GM18498 (cell line): ENCODE data around the gene SPCS1.

ENCODE experiments used
- ATAC-seq: cut with Tn5 transposase; IDR thresholded peaks from one replicate; pipeline ENCODE4 v1.9.1; 2021; ENCODE audit warnings: mild to moderate bottlenecking, moderate library complexity; ENCODE audit not compliant: unreplicated experiment

SPCS1 gene

DNA sequence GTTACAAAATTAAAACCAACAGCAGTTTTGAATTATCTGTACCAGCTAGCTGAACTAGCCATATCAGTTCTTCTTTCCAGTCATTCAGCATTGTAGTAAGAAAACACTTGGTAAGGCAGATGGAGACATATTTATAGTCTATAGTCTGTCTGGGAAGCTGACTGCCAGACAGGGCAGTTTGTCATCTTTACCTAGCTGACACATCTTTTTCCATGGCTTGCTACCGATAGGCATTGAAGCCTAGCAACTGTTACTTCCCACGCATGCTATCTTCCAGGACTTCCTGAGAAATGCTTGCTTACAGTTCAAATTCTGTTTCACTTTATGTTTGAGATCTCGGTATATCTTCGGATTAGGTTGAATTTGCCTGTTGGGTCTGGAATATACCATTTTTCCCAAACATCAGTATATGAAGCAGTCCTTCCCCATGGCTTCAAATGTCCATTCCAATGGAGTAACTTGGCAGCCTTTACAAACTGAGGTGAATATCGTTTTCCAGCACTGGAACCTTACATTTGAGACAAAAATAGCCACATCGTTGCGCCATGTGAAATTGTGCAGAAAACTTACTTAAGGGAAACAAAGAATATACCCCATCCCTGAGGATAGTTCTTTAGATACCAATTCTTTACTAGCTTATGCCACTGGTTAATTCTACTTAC lies 11.2 kb upstream of the SPCS1 start:
- ATAC-seq, result no peak

DNA sequence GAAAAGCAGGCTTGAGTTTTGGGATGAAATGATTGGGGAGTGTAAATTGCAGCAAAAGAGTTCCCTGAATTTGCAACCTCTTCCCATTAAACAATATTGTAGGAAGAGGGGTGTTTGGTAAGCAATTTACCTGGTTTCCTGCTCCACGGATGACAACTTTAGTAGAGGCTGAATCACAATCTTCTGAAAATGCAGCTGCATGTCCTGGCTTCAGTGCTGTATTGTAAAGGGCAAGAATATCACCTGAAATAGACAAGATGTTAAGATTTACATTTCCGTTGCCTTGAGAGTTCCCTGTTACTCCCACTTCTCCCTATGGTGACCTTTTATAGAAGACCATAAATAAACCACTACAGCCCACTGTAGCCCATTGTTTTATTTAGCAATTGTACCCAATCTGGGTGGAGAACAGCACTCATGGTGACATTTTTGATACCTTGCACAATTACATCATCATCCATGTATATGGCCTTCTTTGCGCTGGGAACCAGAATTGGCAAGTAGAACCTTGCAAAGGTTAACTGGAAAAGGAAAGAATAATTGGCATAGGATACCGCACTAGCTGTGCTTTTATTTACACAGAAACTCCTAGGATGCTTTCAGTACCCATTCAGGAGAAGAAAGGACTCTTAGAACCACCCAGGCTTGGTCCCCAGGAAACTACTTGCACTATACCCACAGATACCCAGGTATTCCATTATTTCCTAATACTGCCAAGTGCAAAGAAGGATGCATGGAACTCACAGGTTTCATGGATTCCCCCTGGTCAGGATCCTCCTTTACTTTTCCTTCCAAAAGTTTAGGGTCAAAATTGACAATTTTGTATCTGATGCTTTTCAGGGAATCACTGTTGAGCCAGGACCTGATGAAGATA lies 9.9 kb upstream of the SPCS1 start:
- no peak for ATAC-seq

DNA sequence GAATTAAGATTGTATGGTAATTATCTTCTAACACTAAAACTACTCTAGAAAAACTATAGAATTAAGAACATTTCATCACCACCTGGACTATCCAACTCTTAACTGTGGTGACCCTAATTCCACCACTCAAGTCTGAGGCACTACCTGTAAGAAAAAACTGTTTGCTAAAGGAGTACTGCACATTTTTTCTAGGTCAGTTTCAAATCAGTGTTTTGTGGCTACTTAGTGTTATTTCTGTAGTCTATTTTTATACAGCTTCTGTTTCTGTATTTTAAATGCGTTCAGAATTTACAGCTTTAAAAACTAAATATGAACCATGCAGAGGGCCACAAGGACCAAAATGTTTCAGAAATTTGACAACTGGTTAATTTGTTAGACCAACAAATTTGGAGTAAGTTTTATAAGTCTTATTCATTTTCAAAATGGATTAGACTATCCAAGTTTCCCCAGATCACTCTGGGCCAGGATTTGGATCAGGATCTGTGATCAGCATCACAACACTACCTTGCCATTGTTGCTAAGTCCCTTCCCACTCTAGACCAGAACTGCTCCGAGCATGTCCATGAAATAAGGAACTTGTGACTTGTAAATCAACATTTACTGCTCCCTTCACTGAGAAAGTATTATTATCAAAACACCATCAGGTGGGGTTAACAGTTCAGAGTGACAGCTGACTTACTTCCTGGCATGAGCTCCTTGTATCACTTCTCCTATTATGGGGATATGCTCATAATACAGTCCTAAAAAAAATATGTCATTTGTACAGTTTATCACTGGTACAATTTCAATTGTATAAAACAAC lies 8.9 kb upstream of the SPCS1 start:
- no peak for ATAC-seq

DNA sequence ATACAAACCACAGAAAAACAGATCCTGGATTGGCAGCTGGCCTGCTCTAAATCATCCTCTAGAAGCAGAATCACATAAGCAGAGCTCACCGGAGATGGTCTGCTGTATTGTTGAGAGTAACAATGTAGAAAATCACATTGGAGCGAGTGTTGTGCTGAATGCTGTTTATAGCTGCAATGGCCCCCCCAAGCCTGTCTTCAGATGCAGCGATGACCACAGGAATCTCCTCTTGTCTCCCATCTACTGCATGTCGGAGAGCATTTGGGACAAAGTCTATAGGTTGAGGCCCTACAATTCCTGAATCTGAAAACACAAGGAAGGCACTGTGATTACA lies 8.3 kb upstream of the SPCS1 start:
- no peak for ATAC-seq

DNA sequence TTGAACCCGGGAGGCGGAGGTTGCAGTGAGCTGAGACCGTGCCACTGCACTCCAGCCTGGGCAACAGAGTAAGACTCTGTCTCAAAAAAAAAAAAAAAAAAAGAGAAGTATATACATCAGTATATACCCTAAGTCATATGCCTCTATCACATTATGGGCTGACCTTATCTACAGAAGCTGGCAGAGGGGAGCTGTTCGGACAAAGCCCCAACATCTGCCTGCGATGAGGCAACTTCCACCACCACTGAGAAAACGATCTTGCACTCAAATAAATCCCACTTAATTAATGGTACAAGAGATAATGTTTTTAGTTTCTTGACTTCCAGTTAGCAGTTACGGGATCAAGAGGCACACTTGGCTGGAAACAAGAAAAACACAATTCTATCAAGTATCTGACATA lies 2.6 kb upstream of the SPCS1 start:
- ATAC-seq, result no peak

DNA sequence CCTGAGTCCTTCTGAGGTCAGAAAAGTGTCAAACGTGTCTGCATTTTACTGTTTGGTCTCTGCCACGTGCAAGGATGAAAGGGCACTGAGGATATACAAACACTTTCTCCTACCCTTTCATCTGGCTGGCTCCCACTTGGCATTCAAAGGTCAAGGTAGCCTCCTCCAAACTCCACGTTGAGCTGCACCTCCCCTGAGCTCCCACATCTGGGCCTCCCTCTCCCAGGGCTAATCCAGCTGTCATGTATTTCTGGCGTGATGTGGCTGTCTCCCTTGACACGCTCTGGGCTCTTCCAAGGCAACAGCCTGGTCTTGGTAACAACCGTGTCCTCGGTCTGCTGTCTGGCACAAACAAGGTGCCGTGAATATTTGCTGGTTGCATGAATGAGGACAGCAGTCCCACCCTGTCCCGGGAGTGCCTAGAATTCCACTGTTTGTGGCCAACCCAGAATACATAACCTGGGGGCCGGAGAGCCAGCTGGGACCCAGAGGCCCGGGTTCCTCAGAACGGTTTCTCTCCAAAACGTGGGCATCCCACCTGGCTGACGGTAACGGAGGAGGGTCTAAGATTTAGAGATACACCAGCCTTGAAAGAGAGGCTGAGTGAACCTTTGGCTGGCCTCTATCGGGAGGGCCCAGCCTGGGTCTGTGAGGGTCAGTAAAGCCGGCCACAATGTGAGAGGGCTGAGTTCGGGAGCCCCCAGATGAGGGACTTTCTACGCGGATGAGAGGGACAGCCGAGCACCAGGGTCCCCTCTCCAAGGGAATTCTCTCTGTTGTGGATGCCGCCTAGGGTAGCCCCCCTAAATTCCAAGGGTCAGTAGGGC lies 1.1 kb upstream of the SPCS1 start:
- peak; percentile 1 for ATAC-seq

DNA sequence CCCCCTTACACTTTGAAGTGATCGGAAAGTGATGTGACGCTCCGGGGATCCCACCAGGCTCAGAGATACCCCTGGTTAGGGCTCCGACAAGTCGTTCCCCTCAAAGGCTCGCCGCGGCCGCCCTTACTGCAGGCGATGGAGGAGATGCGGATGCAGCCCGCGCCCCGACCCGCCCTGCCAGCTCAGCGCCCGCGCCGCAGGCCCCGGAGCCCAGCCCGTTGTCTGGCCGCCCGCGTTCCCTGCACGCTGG lies 543 bp upstream of the SPCS1 start:
- no peak for ATAC-seq

DNA sequence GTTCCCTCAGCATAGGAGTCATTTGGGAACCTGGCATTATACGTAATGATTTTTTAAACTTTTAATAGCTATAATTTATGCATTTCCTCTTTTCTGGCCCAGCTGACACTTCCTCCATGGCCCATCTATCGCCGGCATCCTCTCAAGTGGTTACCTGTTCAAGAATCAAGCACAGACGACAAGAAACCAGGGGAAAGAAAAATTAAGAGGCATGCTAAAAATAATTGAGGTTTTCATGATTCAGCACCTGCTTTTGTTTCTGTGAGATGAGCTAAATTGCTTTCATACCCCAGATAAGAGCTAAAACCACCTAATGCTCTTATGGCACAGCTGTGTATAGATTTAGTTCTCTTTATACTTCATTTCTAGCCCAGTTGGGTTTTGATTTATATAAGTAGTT lies 1.7 kb downstream of the SPCS1 start:
- ATAC-seq, result no peak

DNA sequence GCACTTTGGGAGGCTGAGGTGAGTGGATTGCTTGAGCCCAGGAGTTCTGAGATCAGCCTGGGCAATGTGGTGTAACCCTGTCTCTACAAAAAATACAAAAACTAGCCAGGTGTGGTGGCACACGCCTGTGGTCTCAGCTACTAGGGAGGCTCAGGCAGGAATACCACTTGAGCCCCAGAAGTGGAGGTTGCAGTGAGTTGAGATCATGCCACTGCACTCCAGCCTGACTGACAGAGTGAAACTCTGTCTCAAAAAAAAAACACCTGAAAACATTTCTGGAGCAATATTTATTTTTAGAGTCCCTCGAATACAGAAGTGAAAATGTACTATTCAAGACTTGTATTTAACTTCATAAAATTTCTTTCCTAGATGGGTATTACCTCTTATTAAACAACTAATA lies 4.6 kb downstream of the SPCS1 start:
- no peak for ATAC-seq

DNA sequence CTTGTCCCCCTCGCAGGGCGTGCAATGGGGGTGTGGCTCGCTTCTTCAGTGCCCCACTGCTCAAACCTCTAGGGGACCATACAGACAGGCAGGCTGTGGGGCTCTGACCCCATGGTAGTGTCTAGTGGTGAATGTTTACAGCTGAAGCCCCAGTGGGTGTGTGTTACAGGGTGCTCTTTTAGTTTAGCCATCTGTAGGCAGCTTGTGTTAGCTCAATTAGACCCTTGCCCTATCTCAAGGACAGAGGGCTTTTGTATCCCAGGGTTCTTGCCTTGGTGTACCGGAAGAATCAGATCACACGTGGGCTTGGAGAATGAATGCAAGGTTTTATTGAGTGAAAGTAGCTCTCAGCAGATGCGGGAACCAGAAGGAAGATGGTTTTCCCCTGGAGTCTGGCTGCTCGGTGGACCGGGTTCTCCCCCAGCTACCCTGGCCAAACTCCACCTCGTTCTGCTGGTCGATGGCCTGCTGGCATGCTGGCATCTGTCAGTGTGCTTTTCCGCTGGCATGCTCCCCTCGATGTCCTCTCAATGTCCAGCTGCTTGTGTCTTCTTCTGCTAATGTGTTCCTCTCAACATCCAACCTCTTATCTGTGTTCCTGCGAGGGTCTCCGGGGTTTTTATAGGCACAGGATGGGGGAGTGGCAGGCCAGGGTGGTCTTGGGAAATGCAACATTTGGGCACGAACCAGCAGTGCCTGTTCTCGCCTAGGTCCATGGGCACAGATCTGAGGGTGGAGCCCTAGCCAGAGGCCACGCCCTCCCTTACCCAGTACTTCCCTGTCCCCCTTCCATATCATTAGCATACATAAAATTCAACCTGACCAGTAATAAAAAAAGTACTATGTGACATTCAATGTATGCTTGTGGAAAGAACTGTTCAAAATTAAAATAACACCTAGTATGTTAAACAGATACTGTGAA lies 6.6 kb downstream of the SPCS1 start:
- ATAC-seq, result no peak

DNA sequence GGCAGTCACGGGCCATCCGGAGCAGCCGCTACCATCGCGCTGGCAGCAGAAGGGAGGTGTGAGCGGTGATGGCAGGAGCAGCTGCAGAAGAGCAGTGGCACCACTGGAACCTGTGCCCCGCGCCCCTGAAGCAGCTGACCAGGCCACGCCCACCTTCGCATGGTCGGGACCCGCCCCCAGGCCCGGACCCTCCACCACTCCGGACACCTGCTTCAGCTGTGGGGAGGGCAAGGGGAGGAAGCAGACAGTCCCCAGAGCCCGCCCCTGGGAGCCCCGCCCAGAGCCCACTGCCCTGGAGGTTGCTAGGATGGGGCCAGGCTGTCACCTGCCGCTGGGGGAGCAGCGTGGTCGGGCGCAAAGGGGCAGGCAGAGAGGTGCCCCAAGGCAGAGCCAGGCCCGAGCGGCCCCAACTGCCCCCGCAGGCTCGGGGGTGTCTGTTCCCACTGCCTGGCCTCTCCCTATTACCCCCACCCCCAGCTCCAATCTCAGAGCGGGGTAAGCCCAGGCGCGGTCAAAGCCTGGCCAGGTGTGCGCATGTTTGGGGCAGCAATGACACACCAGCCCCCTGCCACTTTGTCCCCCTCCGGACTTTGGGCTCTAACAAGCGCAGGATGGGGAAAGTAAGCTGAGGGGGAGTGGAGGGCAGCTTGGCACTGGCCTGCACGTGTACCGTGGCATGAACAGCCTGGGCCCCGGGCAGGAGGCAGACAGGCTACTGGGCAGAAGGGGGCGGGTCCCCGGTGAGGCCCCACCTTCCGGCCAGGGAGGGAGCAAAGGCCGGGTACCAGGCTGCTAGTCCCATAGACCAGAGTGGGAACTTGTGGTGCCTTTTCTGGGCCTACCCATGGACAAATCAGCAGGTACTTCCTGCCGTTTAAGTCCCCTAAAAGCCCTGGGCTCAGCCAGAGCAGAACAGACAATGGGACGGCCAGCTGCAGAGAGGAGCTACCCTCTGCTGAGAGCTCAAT lies 8.7 kb downstream of the SPCS1 start:
- no peak for ATAC-seq

DNA sequence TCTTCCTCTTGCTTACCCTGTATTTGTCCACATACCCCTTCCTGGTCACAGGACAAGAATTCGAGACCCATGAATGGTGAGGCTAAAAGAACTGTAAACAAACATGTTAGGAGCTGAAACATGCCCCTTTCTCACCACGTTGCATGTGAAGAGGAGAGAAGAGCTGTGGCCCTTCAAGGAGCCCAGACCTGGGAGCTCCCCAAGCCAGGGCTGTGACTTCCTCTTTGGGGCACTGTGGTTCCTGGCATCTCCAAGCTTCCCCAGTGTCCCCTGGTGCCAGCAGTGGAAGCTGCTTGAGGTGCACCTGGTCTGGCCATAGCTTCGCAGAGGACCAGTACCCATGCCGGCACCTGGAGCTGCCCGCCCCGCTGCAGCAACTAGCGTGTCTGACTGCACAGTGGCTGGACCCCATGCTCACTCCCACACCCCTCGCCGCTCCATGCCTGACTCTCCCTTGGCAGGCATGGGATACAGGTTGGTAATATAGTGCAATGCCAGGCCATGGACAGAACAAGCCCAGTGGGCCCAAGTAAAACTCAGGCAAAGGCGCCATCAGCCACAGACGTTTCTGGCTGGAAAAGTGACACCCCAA lies 9.9 kb downstream of the SPCS1 start:
- no peak for ATAC-seq

DNA sequence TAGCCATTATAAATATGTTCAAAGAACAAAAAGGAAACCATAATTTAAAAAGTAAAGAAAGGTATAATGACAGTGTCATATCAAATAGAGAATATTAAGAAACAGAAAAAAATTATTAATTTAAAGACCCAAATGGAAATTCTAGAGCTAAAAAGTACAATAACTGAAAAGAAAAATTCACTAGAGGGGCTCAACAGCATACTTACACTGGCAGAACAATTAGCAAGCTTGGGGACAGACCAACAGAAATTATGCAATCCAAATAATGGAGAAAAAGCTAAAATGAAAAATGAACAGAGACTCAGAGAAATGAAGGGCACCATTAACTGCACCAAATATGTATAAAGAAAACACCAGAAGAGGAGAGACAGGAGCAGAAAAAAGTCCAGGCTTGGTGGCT lies 13.7 kb downstream of the SPCS1 start:
- ATAC-seq, result no peak

DNA sequence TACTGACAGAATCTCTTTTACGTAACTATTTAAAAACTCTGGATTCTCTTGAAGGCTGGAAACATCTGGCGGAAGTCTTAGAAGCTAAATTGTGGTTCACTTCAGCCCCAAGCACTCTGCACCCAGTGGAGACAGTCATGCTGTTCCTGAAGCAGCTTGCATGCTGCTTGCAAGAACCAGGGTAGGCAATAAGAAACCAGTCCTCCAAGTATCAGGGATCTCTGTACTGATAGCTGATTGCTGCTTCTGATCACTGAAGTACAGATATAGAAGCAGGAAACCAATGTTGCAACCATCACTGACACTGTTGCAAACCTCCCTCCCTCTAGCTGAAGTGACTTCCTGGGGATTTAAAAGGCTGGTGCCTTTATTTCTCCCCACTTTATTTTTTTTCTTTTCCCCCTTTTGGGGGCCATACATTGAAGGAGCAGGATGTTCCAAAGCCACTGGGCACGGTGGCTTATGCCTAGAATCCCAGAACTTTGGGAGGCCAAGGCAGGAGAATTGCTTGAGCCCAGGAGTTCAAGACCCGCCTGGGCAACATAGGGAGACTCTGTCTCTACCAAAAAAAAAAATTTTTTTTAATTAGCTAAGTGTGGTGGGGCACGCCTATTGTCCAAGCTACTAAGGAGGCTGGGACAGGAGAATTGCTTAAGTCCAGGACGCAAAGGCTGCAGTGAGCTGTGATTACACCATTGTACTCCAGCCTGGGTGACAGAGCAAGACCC lies 15.3 kb downstream of the SPCS1 start:
- no peak for ATAC-seq

DNA sequence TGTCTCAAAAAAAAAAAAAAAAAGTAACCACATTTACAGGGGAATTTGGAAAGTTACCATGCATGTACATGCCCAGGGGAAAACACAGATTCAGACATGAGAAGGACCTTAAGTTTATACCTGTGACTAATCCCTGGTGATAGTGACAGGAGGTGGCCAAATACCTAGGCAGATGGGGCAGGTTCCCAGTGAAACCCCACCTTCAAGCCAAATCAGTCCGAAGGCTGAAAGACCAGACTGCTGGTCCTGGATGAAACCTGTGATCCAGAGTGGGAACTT lies 15.8 kb downstream of the SPCS1 start:
- ATAC-seq, result no peak

DNA sequence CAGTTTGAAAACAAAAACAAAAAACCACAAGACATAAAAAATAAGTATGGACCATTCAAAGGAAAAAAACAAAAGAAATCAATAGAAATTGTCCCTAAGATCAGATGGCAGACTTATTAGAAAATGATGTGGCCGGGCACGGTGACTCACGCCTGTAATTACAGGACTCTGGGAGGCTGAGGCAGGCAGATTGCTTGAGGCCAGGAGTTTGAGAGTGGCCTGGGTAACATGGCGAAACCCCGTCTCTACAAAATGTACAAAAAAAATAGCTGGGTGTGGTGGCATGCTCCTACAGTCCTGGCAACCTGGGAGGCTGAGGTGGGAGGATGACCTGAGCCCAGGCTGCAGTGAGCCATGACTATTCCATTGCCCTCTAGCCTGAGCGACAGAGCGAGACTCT lies 16.6 kb downstream of the SPCS1 start:
- no peak for ATAC-seq

DNA sequence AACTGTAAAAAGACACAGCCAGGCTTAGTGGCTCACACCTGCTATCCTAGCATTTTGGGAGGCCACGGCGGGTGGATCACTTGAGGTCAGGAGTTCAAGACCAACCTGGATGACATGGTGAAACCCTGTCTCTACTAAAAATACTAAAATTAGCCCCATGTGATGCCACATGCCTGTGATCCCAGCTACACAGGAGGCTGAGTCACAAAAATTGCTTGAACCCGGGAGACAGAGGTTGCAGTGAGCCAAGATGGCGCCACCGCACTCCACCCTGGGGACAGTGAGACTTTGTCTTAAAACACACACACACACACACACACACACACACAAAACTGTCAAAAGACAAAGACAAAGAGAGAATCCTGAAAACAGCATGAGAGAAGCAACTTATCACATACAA lies 18.0 kb downstream of the SPCS1 start:
- ATAC-seq, result no peak

DNA sequence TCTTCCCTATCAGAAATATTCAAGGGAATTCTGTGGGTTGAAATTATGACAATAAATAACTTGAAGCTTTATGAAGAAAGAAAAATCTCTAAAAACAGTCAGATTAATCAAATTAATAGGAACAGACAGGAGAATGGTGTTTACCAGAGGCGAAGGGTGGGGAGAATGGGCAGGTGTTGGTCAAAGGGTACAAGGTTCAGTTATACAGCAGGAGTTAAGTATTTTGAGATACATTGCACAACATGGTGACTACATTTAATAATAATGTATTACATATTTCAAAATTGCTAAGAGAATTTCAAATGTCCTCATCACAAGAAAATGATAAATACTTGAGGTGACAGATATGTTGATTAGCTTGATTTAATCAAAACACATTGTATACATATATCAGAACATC lies 18.6 kb downstream of the SPCS1 start:
- no peak for ATAC-seq
